Trophoblast cell (in vitro differentiated cells and primary cell): Measurements from ENCODE around the gene KDM2B.

Source experiments
- DNase-seq, 2 donors: peaks; one replicate each; pipeline ENCODE4 v3.0.0-alpha.2; 2016
- H2AFZ ChIP-seq: 2 replicates; pipeline ENCODE4 v1.6.1; 2013; ENCODE audit warnings: low read length, moderate library complexity, mild to moderate bottlenecking; ENCODE audit not compliant: insufficient read depth, poor library complexity
- H2AK5ac ChIP-seq: 2 replicates; pipeline ENCODE4 v1.6.1; 2013; ENCODE audit warnings: mild to moderate bottlenecking, low read length
- H2BK120ac ChIP-seq: 2 replicates; pipeline ENCODE4 v1.6.1; 2013; ENCODE audit warnings: low read length, mild to moderate bottlenecking, moderate library complexity; ENCODE audit not compliant: insufficient read depth, poor library complexity
- H2BK12ac ChIP-seq: 2 replicates; pipeline ENCODE4 v1.6.1; 2013; ENCODE audit warnings: mild to moderate bottlenecking, low read length, moderate library complexity
- H2BK5ac ChIP-seq: 2 replicates; pipeline ENCODE4 v1.6.1; 2013; ENCODE audit warnings: low read length, low read depth, moderate library complexity, mild to moderate bottlenecking; ENCODE audit not compliant: poor library complexity
- H3K14ac ChIP-seq: 2 replicates; pipeline ENCODE4 v1.6.1; 2013; ENCODE audit warnings: mild to moderate bottlenecking, low read length
- H3K18ac ChIP-seq: 2 replicates; pipeline ENCODE4 v1.6.1; 2013; ENCODE audit warnings: mild to moderate bottlenecking, low read length
- H3K23ac ChIP-seq: 2 replicates; pipeline ENCODE4 v1.6.1; 2013; ENCODE audit warnings: low read length
- H3K27ac ChIP-seq: 2 replicates; pipeline ENCODE4 v1.5.1; 2013; ENCODE audit warnings: low read depth, mild to moderate bottlenecking, inconsistent platforms, low read length, moderate library complexity
- H3K27me3 ChIP-seq: 2 replicates; pipeline ENCODE4 v1.6.1; 2013; ENCODE audit warnings: inconsistent platforms, mild to moderate bottlenecking, low read length, moderate library complexity; ENCODE audit not compliant: insufficient read depth
- H3K36me3 ChIP-seq, 2 experiments: 1 replicate in 1 of 2; 2 replicates in 1 of 2; pipeline ENCODE4 v1.6.1; 2013; ENCODE audit warnings: low read length in 2 of 2, mild to moderate bottlenecking in 2 of 2, moderate library complexity in 1 of 2; ENCODE audit not compliant: insufficient read depth in 2 of 2, control insufficient read depth in 1 of 2
- H3K4ac ChIP-seq: 2 replicates; pipeline ENCODE4 v1.6.1; 2013; ENCODE audit warnings: low read depth, mild to moderate bottlenecking, low read length, moderate library complexity
- H3K4me1 ChIP-seq, 2 experiments: 1 replicate in 1 of 2; 2 replicates in 1 of 2; pipeline ENCODE4 v1.6.1; 2013; ENCODE audit warnings: low read length in 2 of 2, mild to moderate bottlenecking in 2 of 2, moderate library complexity in 1 of 2; ENCODE audit not compliant: insufficient read depth in 2 of 2, control insufficient read depth in 1 of 2
- H3K4me2 ChIP-seq: 2 replicates; pipeline ENCODE4 v1.6.1; 2013; ENCODE audit warnings: inconsistent platforms, mild to moderate bottlenecking, low read length, moderate library complexity
- H3K4me3 ChIP-seq: 2 replicates; pipeline ENCODE4 v1.5.1; 2013; ENCODE audit warnings: mild to moderate bottlenecking, low read depth, low read length, inconsistent platforms
- H3K79me1 ChIP-seq: one replicate; pipeline ENCODE4 v1.6.1; 2013; ENCODE audit warnings: low read length
- H3K79me2 ChIP-seq: 2 replicates; pipeline ENCODE4 v1.6.1; 2013; ENCODE audit warnings: low read length, mild to moderate bottlenecking; ENCODE audit not compliant: control insufficient read depth, insufficient read depth, poor library complexity
- H3K9ac ChIP-seq: 2 replicates; pipeline ENCODE4 v1.6.1; 2013; ENCODE audit warnings: mild to moderate bottlenecking, low read length
- H3K9me3 ChIP-seq: 2 replicates; pipeline ENCODE4 v1.6.1; 2013; ENCODE audit warnings: low read depth, mild to moderate bottlenecking, control low read depth, inconsistent platforms, low read length; ENCODE audit not compliant: insufficient read depth
- H4K12ac ChIP-seq: 2 replicates; pipeline ENCODE4 v1.6.1; 2013; ENCODE audit warnings: low read depth, mild to moderate bottlenecking, low read length, moderate library complexity
- H4K8ac ChIP-seq: 2 replicates; pipeline ENCODE4 v1.6.1; 2013; ENCODE audit warnings: low read depth, mild to moderate bottlenecking, low read length, moderate library complexity
- H4K91ac ChIP-seq: one replicate; pipeline ENCODE4 v1.6.1; 2013; ENCODE audit warnings: low read depth, mild to moderate bottlenecking, low read length, moderate library complexity
- WGBS: extraction: QIAGEN DNeasy Blood & Tissue Kit; methylation state at CpG from one replicate; pipeline ENCODE4 v1.1.7; 2013; ENCODE audit warnings: missing lambda C conversion rate; ENCODE audit not compliant: insufficient read length, insufficient coverage; ENCODE audit errors: extremely low coverage; 5-methylcytosine and 5-hydroxymethylcytosine counted together

KDM2B gene

GRCh38 chr12:121534495-121535148, 46.2 kb downstream of the KDM2B start:
- Histone ChIP-seq H2BK12ac (no peak overlapping the region), H4K12ac (no peak overlapping the region), H2AFZ (no peak overlapping the region), H3K18ac (no peak overlapping the region), H3K4me3 (no peak overlapping the region), H4K91ac (no peak overlapping the region), H3K27me3 (no peaks in the 10 kb centered on the region), H2BK120ac (no peak overlapping the region), H3K4ac (no peak overlapping the region), H3K27ac (no peak overlapping the region), H4K8ac (no peak overlapping the region), H2AK5ac (no peak overlapping the region), H3K23ac (no peak overlapping the region), H3K9me3 (peaks cover 2% of the 10 kb centered on the region), H2BK5ac (no peak overlapping the region), H3K4me2 (no peak overlapping the region), H3K14ac (no peak overlapping the region), H3K79me2 (no peaks in the 10 kb centered on the region), H3K79me1 (peaks cover 13% of the 10 kb centered on the region), H3K36me3 (peaks cover 4 to 10% of the 10 kb centered on the region in 2 experiments), H3K4me1 (peaks cover 22 to 24% of the 10 kb centered on the region in 2 experiments), H3K9ac (peak overlapping the region; percentile 40)
- WGBS: no CpG with 5 or more reads among the region's 14 CpGs
- DNase-seq: peak; percentile 11 to 25

DNA sequence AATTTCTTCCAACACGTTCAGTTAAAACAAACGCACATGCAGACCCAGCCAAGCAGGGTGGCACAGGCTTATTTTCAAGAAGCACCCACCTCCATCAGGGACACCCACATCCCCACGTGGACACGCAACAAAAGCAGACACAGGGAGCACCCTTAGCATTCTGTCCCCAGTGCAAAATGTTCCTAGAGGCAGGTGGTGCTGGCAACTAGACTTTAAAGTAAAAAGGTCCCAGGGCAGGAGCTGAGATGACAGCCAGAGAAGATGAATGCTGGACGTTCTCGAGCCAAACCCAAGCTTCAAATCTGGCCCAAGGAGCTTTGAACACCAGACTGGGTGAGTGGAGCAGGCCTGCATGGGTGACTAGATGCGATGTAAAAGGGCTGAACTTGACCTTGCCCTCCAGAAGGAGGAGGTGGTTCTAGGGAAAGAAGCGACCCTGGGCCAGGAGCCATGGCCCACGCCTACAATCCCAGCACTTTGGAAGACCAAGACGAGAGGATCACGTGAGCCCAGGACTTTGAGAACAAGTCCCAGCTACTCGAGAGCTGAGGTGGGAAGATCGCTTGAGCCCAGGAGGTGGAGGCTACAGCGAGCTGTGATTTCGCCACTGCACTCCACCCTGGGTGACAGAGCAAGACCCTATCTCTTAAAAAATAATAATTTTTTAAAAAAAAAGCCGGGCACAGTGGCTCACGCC, 47.3 kb downstream of the KDM2B start:
- H3K4ac ChIP-seq: no peak overlapping the region
- H3K27me3 ChIP-seq: no peaks in the 10 kb centered on the region
- peaks cover under 1% of the 10 kb centered on the region for H3K9me3 ChIP-seq
- peaks cover 21 to 22% of the 10 kb centered on the region in 2 experiments for H3K4me1 ChIP-seq
- H2BK5ac ChIP-seq: no peak overlapping the region
- H2BK120ac ChIP-seq: no peak overlapping the region
- no CpG with 5 or more reads among the region's 17 CpGs for WGBS
- no peak for DNase-seq
- no peak overlapping the region for H3K4me3 ChIP-seq
- H4K91ac ChIP-seq: no peak overlapping the region
- H3K4me2 ChIP-seq: no peak overlapping the region
- H3K14ac ChIP-seq: no peak overlapping the region
- no peak overlapping the region for H2BK12ac ChIP-seq
- H3K18ac ChIP-seq: no peak overlapping the region
- H3K79me2 ChIP-seq: no peaks in the 10 kb centered on the region
- peaks cover 4 to 10% of the 10 kb centered on the region in 2 experiments for H3K36me3 ChIP-seq
- no peak overlapping the region for H2AFZ ChIP-seq
- H3K27ac ChIP-seq: no peak overlapping the region
- H3K9ac ChIP-seq: no peak overlapping the region
- no peak overlapping the region for H4K12ac ChIP-seq
- peaks cover 13% of the 10 kb centered on the region for H3K79me1 ChIP-seq
- H3K23ac ChIP-seq: no peak overlapping the region
- H4K8ac ChIP-seq: no peak overlapping the region
- no peak overlapping the region for H2AK5ac ChIP-seq

DNA sequence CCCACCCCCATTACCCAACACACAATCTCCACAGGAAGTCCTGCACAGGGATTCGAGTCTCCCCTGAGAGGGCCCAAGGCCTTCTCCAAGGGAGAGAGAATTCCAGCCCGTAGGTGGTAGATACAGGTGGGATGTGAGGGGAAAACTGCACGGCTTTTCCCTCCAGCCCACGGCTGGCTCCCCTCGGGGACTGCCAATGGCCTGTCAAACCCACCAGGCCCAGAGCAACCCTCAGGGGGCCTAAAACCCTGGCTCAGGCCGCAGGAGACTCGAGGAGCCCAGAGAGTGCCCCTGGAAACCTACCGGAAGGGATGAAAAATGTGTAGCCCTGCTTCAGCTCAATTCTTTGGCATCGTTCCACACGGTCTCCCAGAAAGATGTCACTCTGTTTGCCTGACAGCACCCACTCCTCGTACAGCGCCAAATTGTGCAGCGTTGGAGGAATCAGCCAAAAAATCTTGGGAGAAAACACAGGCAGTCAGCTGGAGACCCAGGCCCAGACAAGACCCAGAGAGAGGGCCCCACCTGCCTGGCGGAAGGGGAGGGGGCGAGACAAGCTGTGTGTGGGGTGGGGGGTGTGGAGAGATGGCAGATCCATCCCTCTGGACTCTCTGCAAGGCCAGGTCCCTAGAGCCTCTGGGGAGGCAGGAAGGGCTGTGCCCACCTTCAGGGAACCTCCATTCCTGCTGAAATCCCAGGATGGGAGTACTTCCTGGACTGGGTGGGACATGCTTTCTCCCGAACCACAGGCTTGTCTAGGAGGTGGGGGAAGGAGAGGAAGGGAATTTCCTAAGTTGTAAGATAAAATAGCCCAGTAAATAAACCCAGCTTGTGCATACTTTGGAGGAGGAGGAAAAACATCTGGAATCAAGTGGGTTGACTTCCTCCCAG, 48.1 kb downstream of the KDM2B start:
- Histone ChIP-seq H3K9me3 (no peaks in the 10 kb centered on the region), H2BK5ac (no peak overlapping the region), H2BK12ac (no peak overlapping the region), H3K4me1 (peaks cover 17 to 19% of the 10 kb centered on the region in 2 experiments), H3K36me3 (peaks cover 4 to 10% of the 10 kb centered on the region in 2 experiments), H2BK120ac (no peak overlapping the region), H4K8ac (no peak overlapping the region), H3K4me3 (no peak overlapping the region), H2AK5ac (no peak overlapping the region), H3K23ac (no peak overlapping the region), H3K27ac (peak overlapping the region; percentile 40), H3K4ac (no peak overlapping the region), H3K27me3 (no peaks in the 10 kb centered on the region), H3K18ac (no peak overlapping the region), H3K4me2 (no peak overlapping the region), H3K9ac (no peak overlapping the region), H3K79me2 (no peaks in the 10 kb centered on the region), H4K12ac (no peak overlapping the region), H4K91ac (peak overlapping the region; percentile 1), H2AFZ (no peak overlapping the region), H3K79me1 (peaks cover 13% of the 10 kb centered on the region), H3K14ac (no peak overlapping the region)
- whole genome bisulfite sequencing: no CpG with 5 or more reads among the region's 16 CpGs
- DNase-seq: no peak

DNA sequence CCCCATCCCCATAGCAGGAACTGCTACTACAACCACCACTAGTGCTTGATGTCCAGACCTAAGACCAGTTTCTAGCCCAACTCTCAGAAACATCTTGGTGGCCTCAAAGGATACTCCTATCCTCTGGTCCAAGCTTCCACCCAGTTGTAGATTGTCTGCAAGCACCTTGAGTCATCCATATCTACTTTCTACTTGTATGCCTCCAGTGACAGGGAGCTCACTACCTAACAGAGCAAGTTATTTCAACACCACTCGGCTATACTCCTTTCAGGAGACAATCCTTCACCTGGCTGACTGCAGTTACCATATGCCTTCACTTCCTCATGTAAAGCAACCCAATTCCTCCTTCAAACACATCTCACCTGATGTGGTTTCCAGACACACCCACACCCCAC, 49.5 kb downstream of the KDM2B start:
- Histone ChIP-seq H3K14ac (no peak overlapping the region), H2BK5ac (no peak overlapping the region), H2BK120ac (no peak overlapping the region), H2AK5ac (no peak overlapping the region), H3K4me3 (no peak overlapping the region), H3K4ac (no peak overlapping the region), H3K18ac (no peak overlapping the region), H4K91ac (peak overlapping the region; percentile 22), H3K23ac (no peak overlapping the region), H3K79me2 (no peaks in the 10 kb centered on the region), H3K9ac (no peak overlapping the region), H3K4me1 (peaks cover 7 to 8% of the 10 kb centered on the region in 2 experiments), H3K27ac (no peak overlapping the region), H3K27me3 (no peaks in the 10 kb centered on the region), H4K12ac (no peak overlapping the region), H3K4me2 (no peak overlapping the region), H2AFZ (no peak overlapping the region), H3K79me1 (peaks cover 5% of the 10 kb centered on the region), H3K9me3 (no peaks in the 10 kb centered on the region), H3K36me3 (peaks cover 4 to 10% of the 10 kb centered on the region in 2 experiments), H4K8ac (no peak overlapping the region), H2BK12ac (no peak overlapping the region)
- WGBS: no CpG with 5 or more reads among the region's 1 CpG
- DNase-seq: no peak
